HG03175 (cell line): ENCODE data around the gene DKK1.
"Not testable (repeated sequence)": the region's sequence is repeated elsewhere in the genome, so short reads cannot be mapped to it uniquely, and the experiment has no call there.

Source experiments
- ATAC-seq: cut with Tn5 transposase; IDR thresholded peaks from one replicate; pipeline ENCODE4 v1.9.1; 2021; ENCODE audit warnings: mild to moderate bottlenecking, moderate library complexity; ENCODE audit not compliant: unreplicated experiment

DKK1 gene

DNA sequence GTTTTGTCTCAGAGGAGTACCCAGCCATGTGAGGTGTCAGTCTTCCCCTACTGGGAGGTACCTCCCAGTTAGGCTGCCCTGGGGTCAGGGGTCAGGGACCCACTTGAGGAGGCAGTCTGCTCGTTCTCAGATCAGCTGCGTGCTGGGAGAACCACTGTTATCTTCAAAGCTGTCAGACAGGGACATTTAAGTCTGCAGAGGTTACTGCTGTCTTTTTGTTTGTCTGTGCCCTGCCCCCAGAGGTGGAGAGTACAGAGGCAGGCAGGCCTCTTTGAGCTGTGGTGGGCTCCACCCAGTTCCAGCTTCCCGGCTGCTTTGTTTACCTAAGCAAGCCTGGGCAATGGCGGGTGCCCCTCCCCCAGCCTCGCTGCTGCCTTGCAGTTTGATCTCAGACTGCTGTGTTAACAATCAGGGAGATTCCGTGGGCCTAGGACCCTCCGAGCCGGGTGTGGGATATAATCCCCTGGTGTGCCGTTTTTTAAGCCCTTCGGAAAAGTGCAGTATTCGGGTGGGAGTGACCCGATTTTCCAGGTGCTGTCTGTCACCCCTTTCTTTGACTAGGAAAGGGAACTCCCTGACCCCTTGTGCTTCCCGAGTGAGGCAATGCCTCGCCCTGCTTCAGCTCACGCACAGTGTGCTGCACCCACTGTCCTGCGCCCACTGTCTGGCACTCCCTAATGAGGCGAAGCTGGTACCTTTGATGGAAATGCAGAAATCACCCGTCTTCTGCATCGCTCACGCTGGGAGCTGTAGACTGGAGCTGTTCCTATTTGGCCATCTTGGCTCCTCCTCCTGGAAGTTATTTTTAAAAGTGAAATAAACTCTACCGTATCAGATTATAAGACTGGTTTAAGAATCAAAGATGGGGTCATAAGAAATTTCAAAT, 51.7 kb downstream of the DKK1 start:
- ATAC-seq, result not testable (repeated sequence)
